Measurements from ENCODE around the gene SRGN.

DNA sequence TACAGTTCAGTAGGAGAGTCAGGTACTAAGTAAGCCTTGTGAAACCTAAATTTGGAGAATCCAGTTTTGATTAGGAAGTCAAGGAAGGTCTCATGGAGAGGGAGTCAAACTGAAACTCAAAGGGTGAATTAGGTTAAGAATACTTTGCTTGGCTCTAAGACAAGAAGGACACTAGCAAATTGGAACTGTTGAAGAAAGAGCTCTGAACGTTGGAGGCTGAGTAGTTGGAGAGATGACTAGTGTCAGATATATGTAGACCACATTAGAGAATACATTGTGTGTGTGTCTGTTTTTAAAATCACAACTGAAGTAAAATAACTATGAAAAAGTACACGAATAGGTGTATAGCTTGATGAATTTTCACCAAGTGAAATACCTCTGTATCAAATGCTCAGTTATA is 42.3 kb downstream of the SRGN start:
- TF ChIP-seq EZH2 (IDR thresholded peaks at IDR 0.05; ENCODE audit: borderline replicate concordance, low read length), result no peak
- TF ChIP-seq, protein P1, sequence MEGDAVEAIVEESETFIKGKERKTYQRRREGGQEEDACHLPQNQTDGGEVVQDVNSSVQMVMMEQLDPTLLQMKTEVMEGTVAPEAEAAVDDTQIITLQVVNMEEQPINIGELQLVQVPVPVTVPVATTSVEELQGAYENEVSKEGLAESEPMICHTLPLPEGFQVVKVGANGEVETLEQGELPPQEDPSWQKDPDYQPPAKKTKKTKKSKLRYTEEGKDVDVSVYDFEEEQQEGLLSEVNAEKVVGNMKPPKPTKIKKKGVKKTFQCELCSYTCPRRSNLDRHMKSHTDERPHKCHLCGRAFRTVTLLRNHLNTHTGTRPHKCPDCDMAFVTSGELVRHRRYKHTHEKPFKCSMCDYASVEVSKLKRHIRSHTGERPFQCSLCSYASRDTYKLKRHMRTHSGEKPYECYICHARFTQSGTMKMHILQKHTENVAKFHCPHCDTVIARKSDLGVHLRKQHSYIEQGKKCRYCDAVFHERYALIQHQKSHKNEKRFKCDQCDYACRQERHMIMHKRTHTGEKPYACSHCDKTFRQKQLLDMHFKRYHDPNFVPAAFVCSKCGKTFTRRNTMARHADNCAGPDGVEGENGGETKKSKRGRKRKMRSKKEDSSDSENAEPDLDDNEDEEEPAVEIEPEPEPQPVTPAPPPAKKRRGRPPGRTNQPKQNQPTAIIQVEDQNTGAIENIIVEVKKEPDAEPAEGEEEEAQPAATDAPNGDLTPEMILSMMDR (IDR thresholded peaks at IDR 0.05; ENCODE audit: low read length), result no peak
